B cell (primary cell): ENCODE results near the gene PRKCH. TPM values are rescaled to one million over a fixed set of nuclear protein-coding genes. Genes with fewer than 3 reads are reported as not detected.

Experiments used
- ATAC-seq: fragments of 200-7000 bp; cut with Tn5 transposase; one replicate; pipeline ENCODE4 v1.10.0; 2021; ENCODE audit warnings: low read depth, mild to moderate bottlenecking, moderate number of reproducible peaks, moderate library complexity
- CTCF ChIA-PET: fragments of 350-600 bp; sonication (Branson Sonifier 250); formaldehyde crosslinking; loops from one replicate; lab custom pipeline; 2021; ENCODE audit warnings: antibody characterized with exemption, inconsistent platforms; lab: Charles Lee
- POLR2A ChIA-PET: fragments of 350-600 bp; sonication (Branson Sonifier 250); formaldehyde crosslinking; loops from one replicate; lab custom pipeline; 2021; ENCODE audit warnings: antibody characterized with exemption; lab: Charles Lee
- DNase-seq: peaks from one replicate; pipeline ENCODE4 v3.0.0; 2013
- H2AFZ ChIP-seq: 2 replicates; pipeline ENCODE4 v1.6.1; 2012; ENCODE audit warnings: mild to moderate bottlenecking, low read depth, low read length; ENCODE audit not compliant: insufficient read depth, poor library complexity, severe bottlenecking
- H3K27ac ChIP-seq, 2 donors: 1 replicate in 1 of 2; 2 replicates in 1 of 2; pipeline ENCODE4 v1.5.1; 2012 to 2013; ENCODE audit warnings: low read length in 2 of 2, mild to moderate bottlenecking in 2 of 2, moderate library complexity in 1 of 2
- H3K27me3 ChIP-seq, 4 experiments: fragments of 200-600 bp in 1 of 4; sonication (generic) in 1 of 4; replicated peaks in 1 of 4; 1 replicate in 2 of 4; 2 replicates in 2 of 4; pipeline versions ENCODE4 v1.6.1 to v1.7.0; 2013 to 2016; ENCODE audit warnings: low read length in 3 of 4, mild to moderate bottlenecking in 2 of 4, mixed read lengths in 1 of 4, moderate library complexity in 1 of 4; ENCODE audit not compliant: insufficient read depth in 4 of 4, control insufficient read depth in 3 of 4; ENCODE audit errors: control extremely low read depth in 1 of 4
- H3K36me3 ChIP-seq, 2 experiments: replicated peaks in 1 of 2; 1 replicate in 1 of 2; 2 replicates in 1 of 2; pipeline versions ENCODE4 v1.6.1 to v1.7.1; 2013; ENCODE audit warnings: low read length in 1 of 2; ENCODE audit not compliant: insufficient read depth in 2 of 2, control insufficient read depth in 1 of 2; ENCODE audit errors: control extremely low read depth in 1 of 2, extremely low read depth in 1 of 2
- H3K4me1 ChIP-seq, 2 donors: fragments of 200-600 bp in 1 of 2; sonication (generic) in 1 of 2; 1 replicate in 1 of 2; 2 replicates in 1 of 2; pipeline versions ENCODE4 v1.5.1 to v1.6.1; 2013 to 2017; ENCODE audit warnings: low read length in 2 of 2; ENCODE audit not compliant: control insufficient read depth in 2 of 2, insufficient read depth in 2 of 2
- H3K4me2 ChIP-seq: replicated peaks from 2 replicates; pipeline ENCODE3; 2012; ENCODE audit warnings: mild to moderate bottlenecking, low read depth, low read length; ENCODE audit not compliant: poor library complexity, severe bottlenecking
- H3K4me3 ChIP-seq, 5 experiments: fragments of 200-600 bp in 1 of 5; sonication (generic) in 1 of 5; 1 replicate in 3 of 5; 2 replicates in 2 of 5; pipeline versions ENCODE4 v1.5.1 to v1.7.0; 2011 to 2016; ENCODE audit warnings: low read length in 4 of 5, mild to moderate bottlenecking in 4 of 5, low read depth in 2 of 5, control low read depth in 1 of 5, moderate library complexity in 1 of 5; ENCODE audit not compliant: insufficient read depth in 1 of 5; ENCODE audit errors: control extremely low read depth in 1 of 5, extremely low read depth in 1 of 5
- H3K79me2 ChIP-seq: fragments of 200-600 bp; sonication (generic); one replicate; pipeline ENCODE4 v1.6.0; 2016; ENCODE audit warnings: low read length; ENCODE audit not compliant: control insufficient read depth, insufficient read depth
- H3K9ac ChIP-seq: fragments of 200-600 bp; sonication (generic); 2 replicates; pipeline ENCODE4 v1.6.1; 2017; ENCODE audit warnings: mild to moderate bottlenecking, low read length, moderate library complexity
- H3K9me3 ChIP-seq, 3 donors: one replicate each; pipeline versions ENCODE4 v1.6.1 to v1.7.1; 2013; ENCODE audit warnings: low read length in 2 of 3; ENCODE audit not compliant: control insufficient read depth in 2 of 3, insufficient read depth in 1 of 3; ENCODE audit errors: control extremely low read depth in 1 of 3
- H4K20me1 ChIP-seq: 2 replicates; pipeline ENCODE4 v1.6.0; 2012; ENCODE audit warnings: mild to moderate bottlenecking, low read length; ENCODE audit not compliant: insufficient read depth, control insufficient read depth, poor library complexity, severe bottlenecking
- H3K27ac Mint-ChIP-seq: one replicate; pipeline ENCODE4 v1.8.0; 2021; ENCODE audit warnings: mixed read lengths
- H3K27me3 Mint-ChIP-seq: one replicate; pipeline ENCODE4 v1.8.0; 2021; ENCODE audit warnings: mixed read lengths
- H3K4me1 Mint-ChIP-seq: one replicate; pipeline ENCODE4 v1.8.0; 2021; ENCODE audit warnings: mixed read lengths
- H3K4me3 Mint-ChIP-seq: one replicate; pipeline ENCODE4 v1.8.0; 2021; ENCODE audit warnings: mixed read lengths
- H3K9me3 Mint-ChIP-seq: one replicate; pipeline ENCODE4 v1.8.0; 2022; ENCODE audit warnings: mixed read lengths; ENCODE audit not compliant: insufficient read depth
- EZH2 ChIP-seq: IDR thresholded peaks from 2 replicates; pipeline ENCODE4 v1.6.1; 2012; ENCODE audit warnings: borderline replicate concordance, low read depth, mild to moderate bottlenecking, moderate library complexity, low read length; ENCODE audit not compliant: insufficient read depth, poor library complexity, severe bottlenecking
- WGBS: methylation state at CpG from one replicate; pipeline ENCODE4 v1.1.5; 2013; ENCODE audit warnings: missing lambda C conversion rate; ENCODE audit not compliant: insufficient coverage; 5-methylcytosine and 5-hydroxymethylcytosine counted together
- intact Hi-C: fragments of 100-400 bp; cut with micrococcal nuclease; formaldehyde crosslinking; loops from one replicate; pipeline ENCODE4 v1.10.0; 2022
- polyA plus RNA-seq: library from polyadenylated mRNA; depleted of rRNA; stranded (reverse); fragments of >200 nt; gene quantifications from 2 replicates; pipeline ENCODE4 v1.2.3, GENCODE V29; 2012
- total RNA-seq, 2 donors: library from RNA; stranded (reverse); fragments of 120-200 nt in 1 of 2; gene quantifications; 1 replicate in 1 of 2; 2 replicates in 1 of 2; pipeline versions ENCODE4 v1.2.3 to v1.2.4, GENCODE V29; 2013 to 2022
- TF ChIP-seq, protein P1 (sequence below): fragments of 200-600 bp; IDR thresholded peaks from one replicate; pipeline ENCODE4 v1.8.0; 2022; ENCODE audit warnings: antibody characterized with exemption, mild to moderate bottlenecking

Gene PRKCH
- total and polyA plus RNA-seq, 2 donors (not counting 1 experiment from before 2014, with no cell fraction given), result 2.0 to 5.0 TPM

DNA sequence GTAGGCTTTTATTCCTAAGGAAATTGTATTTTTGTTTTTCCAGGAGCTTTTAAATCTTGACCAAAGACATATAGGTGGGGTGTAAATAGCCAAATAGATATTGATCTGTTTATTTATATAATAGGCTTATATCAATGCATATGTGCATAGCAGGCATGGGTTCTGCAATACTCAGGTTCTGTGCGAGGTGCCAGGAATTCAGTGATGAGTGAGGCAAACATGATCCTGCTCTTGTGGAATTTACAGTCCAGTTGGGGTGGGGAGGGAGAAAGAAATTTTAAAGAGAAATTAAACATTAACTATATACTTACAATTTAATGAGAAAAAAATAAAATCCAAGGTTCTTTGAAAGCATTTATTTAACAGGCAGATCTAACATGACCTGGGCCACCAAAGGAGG is 213.7 kb downstream of the PRKCH start:
- POLR2A ChIA-PET, result no interaction called here
- Mint-ChIP-seq H3K27me3 (no peaks in the 10 kb centered on the region), H3K27ac (no peak overlapping the region), H3K9me3 (no peaks in the 10 kb centered on the region), H3K4me1 (peaks cover 2% of the 10 kb centered on the region), H3K4me3 (no peak overlapping the region)
- WGBS, result no CpG with 5 or more reads among the region's 1 CpG
- Histone ChIP-seq H3K9ac (no peak overlapping the region), H3K27me3 (no peaks in the 10 kb centered on the region), H2AFZ (no peak overlapping the region), H3K4me1 (no peaks in the 10 kb centered on the region), H3K27ac (no peak overlapping the region), H3K9me3 (no peaks in the 10 kb centered on the region), H4K20me1 (no peaks in the 10 kb centered on the region), H3K4me2 (no peak overlapping the region), H3K79me2 (no peaks in the 10 kb centered on the region), H3K36me3 (no peaks in the 10 kb centered on the region), H3K4me3 (no peak overlapping the region)
- no peak for DNase-seq
- TF ChIP-seq, protein P1, sequence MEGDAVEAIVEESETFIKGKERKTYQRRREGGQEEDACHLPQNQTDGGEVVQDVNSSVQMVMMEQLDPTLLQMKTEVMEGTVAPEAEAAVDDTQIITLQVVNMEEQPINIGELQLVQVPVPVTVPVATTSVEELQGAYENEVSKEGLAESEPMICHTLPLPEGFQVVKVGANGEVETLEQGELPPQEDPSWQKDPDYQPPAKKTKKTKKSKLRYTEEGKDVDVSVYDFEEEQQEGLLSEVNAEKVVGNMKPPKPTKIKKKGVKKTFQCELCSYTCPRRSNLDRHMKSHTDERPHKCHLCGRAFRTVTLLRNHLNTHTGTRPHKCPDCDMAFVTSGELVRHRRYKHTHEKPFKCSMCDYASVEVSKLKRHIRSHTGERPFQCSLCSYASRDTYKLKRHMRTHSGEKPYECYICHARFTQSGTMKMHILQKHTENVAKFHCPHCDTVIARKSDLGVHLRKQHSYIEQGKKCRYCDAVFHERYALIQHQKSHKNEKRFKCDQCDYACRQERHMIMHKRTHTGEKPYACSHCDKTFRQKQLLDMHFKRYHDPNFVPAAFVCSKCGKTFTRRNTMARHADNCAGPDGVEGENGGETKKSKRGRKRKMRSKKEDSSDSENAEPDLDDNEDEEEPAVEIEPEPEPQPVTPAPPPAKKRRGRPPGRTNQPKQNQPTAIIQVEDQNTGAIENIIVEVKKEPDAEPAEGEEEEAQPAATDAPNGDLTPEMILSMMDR, result no peak
- TF ChIP-seq EZH2, result no peak
- intact Hi-C loops, result no loop called here
- CTCF ChIA-PET, result interaction anchor here (1.4 kb wide), 1 partner anchor 10 kb away, joined by 4 read pairs; no protein-coding TSS in a partner anchor
- no peak for ATAC-seq

DNA sequence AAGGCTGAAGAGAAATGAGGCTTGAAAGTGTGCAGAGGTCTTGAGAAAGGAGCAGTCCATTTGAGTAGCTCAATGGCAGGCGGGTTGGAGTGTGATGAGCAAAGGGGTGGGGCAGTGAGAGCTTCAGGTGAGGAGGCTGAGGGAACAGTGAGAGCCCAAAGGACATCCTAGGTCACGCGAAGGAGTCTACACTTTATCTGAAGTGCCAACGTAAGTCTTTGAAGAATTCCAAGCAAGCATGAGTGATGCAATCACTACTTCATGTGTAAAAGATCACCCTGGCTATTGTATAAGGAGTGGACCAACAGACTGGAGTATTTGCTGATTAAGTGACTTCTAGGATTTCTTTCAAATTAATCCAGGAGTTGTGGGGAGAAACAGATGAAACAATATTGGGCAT is 214.1 kb downstream of the PRKCH start:
- peaks cover 2% of the 10 kb centered on the region for H3K4me1 Mint-ChIP-seq
- ATAC-seq (no peak), DNase-seq (no peak)
- POLR2A ChIA-PET, result no interaction called here
- no peaks in the 10 kb centered on the region for H3K9me3 Mint-ChIP-seq
- intact Hi-C loops, result no loop called here
- no peak overlapping the region for H3K4me2 ChIP-seq
- H3K4me3 Mint-ChIP-seq, result no peak overlapping the region
- WGBS, result 100% methylated on average over 4 of the region's 4 CpGs
- H3K27ac ChIP-seq, result no peak overlapping the region
- no peaks in the 10 kb centered on the region for H3K79me2 ChIP-seq
- H3K4me3 ChIP-seq, result no peak overlapping the region
- H3K27me3 ChIP-seq, result no peaks in the 10 kb centered on the region
- CTCF ChIA-PET, result interaction anchor here (1.4 kb wide), 1 partner anchor 10 kb away, joined by 4 read pairs; no protein-coding TSS in a partner anchor
- no peak overlapping the region for H2AFZ ChIP-seq
- no peaks in the 10 kb centered on the region for H3K27me3 Mint-ChIP-seq
- no peaks in the 10 kb centered on the region for H3K4me1 ChIP-seq
- H3K27ac Mint-ChIP-seq, result no peak overlapping the region
- no peak overlapping the region for H3K9ac ChIP-seq
- H3K9me3 ChIP-seq, result no peaks in the 10 kb centered on the region
- TF ChIP-seq, protein P1, result no peak
- TF ChIP-seq EZH2, result no peak
- no peaks in the 10 kb centered on the region for H4K20me1 ChIP-seq
- no peaks in the 10 kb centered on the region for H3K36me3 ChIP-seq
